WTC11 (cell line): Measurements from ENCODE around the gene FMNL2. TPM values are rescaled to one million over a fixed set of nuclear protein-coding genes. Genes with fewer than 3 reads are reported as not detected.

Experiments
- ATAC-seq: fragments of 200-7000 bp; cut with Tn5 transposase; 2 replicates; pipeline ENCODE4 v1.10.0; 2021; ENCODE audit warnings: mild to moderate bottlenecking, moderate library complexity
- CTCF ChIA-PET: fragments of 300-600 bp; sonication (Branson Sonifier 250); formaldehyde crosslinking; loops from one replicate; lab custom pipeline; 2021; ENCODE audit warnings: antibody characterized with exemption; lab: Charles Lee
- POLR2A ChIA-PET: fragments of 350-600 bp; sonication (Branson Sonifier 250); formaldehyde crosslinking; loops from one replicate; lab custom pipeline; 2021; ENCODE audit warnings: antibody characterized with exemption; lab: Charles Lee
- DNase-seq: peaks from one replicate; pipeline ENCODE4 v3.0.0; 2021; ENCODE audit warnings: low spot score
- H3K27ac Mint-ChIP-seq: 2 replicates; pipeline ENCODE4 v1.8.0; 2021; ENCODE audit warnings: mixed read lengths
- H3K27me3 Mint-ChIP-seq: 2 replicates; pipeline ENCODE4 v1.8.0; 2021; ENCODE audit warnings: low read depth, mild to moderate bottlenecking, moderate library complexity, mixed read lengths
- H3K36me3 Mint-ChIP-seq: 2 replicates; pipeline ENCODE4 v1.8.0; 2021; ENCODE audit warnings: mixed read lengths
- H3K4me1 Mint-ChIP-seq: 2 replicates; pipeline ENCODE4 v1.8.0; 2022; ENCODE audit warnings: mixed read lengths
- H3K4me3 Mint-ChIP-seq: 2 replicates; pipeline ENCODE4 v1.8.0; 2021; ENCODE audit warnings: mild to moderate bottlenecking, moderate library complexity, mixed read lengths
- H3K9me3 Mint-ChIP-seq: 2 replicates; pipeline ENCODE4 v1.8.0; 2021; ENCODE audit warnings: mixed read lengths
- GABPB1 ChIP-seq: sonication (generic); formaldehyde crosslinking; IDR thresholded peaks from 2 replicates; pipeline ENCODE4 v1.8.1; 2023; ENCODE audit warnings: mild to moderate bottlenecking, missing genetic modification reagents
- MXD4 ChIP-seq: fragments of 250-450 bp; sonication (Bioruptor Pico); IDR thresholded peaks from 2 replicates; pipeline ENCODE4 v1.8.0; 2021; ENCODE audit warnings: mild to moderate bottlenecking, moderate library complexity, borderline replicate concordance
- NFATC4 ChIP-seq: fragments of 250-450 bp; sonication (Bioruptor Pico); IDR thresholded peaks from 2 replicates; pipeline ENCODE4 v1.9.0; 2021; ENCODE audit warnings: mild to moderate bottlenecking
- SMAD3 ChIP-seq: sonication (generic); formaldehyde crosslinking; IDR thresholded peaks from 2 replicates; pipeline ENCODE4 v1.8.0; 2022; ENCODE audit warnings: missing genetic modification reagents, mild to moderate bottlenecking, borderline replicate concordance
- ZNF138 ChIP-seq: sonication (generic); formaldehyde crosslinking; conservative IDR thresholded peaks from 2 replicates; pipeline ENCODE4 v1.8.1; 2022; ENCODE audit warnings: mild to moderate bottlenecking, moderate library complexity, missing genetic modification reagents
- total RNA-seq: library from RNA; stranded (reverse); gene quantifications from 3 replicates; pipeline ENCODE4 v1.2.3, GENCODE V29; 2021
- TF ChIP-seq, protein P1 (sequence below): sonication (generic); formaldehyde crosslinking; IDR thresholded peaks from 2 replicates; pipeline ENCODE4 v1.8.1; 2023; ENCODE audit warnings: mild to moderate bottlenecking, missing genetic modification reagents
- TF ChIP-seq, protein P2 (sequence below): fragments of 250-450 bp; sonication (Bioruptor Pico); IDR thresholded peaks from 2 replicates; pipeline ENCODE4 v1.8.0; 2021; ENCODE audit warnings: mild to moderate bottlenecking
- TF ChIP-seq, protein P3 (sequence below): sonication (generic); formaldehyde crosslinking; IDR thresholded peaks from 2 replicates; pipeline ENCODE4 v1.8.1; 2023; ENCODE audit warnings: mild to moderate bottlenecking, missing genetic modification reagents, moderate library complexity
- TF ChIP-seq, protein P4 (sequence below): sonication (generic); formaldehyde crosslinking; IDR thresholded peaks from 2 replicates; pipeline ENCODE4 v1.8.1; 2022; ENCODE audit warnings: mild to moderate bottlenecking, missing genetic modification reagents, moderate library complexity, borderline replicate concordance
- TF ChIP-seq, protein P5 (sequence below): sonication (generic); formaldehyde crosslinking; IDR thresholded peaks from 2 replicates; pipeline ENCODE4 v1.8.0; 2022; ENCODE audit warnings: mild to moderate bottlenecking, missing genetic modification reagents
- TF ChIP-seq, protein P6 (sequence below): sonication (generic); formaldehyde crosslinking; IDR thresholded peaks from 2 replicates; pipeline ENCODE4 v1.8.0; 2022; ENCODE audit warnings: mild to moderate bottlenecking, missing genetic modification reagents

Gene FMNL2
- total RNA-seq, 1 experiment from 2014 or later: 43.0 TPM

DNA sequence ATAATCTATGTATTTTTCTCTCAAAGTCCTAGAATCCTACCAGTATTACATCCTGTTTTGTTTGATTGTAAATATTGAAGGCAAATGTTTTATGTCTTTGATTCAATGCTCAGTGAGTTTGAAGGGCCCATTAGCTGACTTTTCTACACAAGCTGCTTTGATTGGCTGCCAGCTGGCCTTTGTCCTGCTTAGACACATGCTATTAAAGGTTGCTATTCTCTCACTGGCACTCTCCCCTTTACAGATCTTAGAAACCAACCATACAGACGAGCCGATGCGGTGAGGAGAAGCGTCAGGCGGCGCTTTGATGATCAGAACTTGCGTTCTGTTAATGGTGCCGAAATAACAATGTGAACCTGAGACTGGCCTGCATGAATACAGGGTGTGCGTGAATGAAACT is 312.6 kb downstream of the FMNL2 start:
- ATAC-seq (peak; percentile 15; the same call in 1 of the 2 replicates), DNase-seq (no peak)
- POLR2A ChIA-PET: no interaction called here
- TF ChIP-seq, protein P1, sequence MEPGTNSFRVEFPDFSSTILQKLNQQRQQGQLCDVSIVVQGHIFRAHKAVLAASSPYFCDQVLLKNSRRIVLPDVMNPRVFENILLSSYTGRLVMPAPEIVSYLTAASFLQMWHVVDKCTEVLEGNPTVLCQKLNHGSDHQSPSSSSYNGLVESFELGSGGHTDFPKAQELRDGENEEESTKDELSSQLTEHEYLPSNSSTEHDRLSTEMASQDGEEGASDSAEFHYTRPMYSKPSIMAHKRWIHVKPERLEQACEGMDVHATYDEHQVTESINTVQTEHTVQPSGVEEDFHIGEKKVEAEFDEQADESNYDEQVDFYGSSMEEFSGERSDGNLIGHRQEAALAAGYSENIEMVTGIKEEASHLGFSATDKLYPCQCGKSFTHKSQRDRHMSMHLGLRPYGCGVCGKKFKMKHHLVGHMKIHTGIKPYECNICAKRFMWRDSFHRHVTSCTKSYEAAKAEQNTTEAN (CRISPR knock-in tag): no peak
- TF ChIP-seq NFATC4 (CRISPR knock-in tag): 0 out of 2 replicates have a peak, but pooled peaks have one; percentile 11
- TF ChIP-seq MXD4 (CRISPR knock-in tag): no peak
- H3K27ac Mint-ChIP-seq: 0 out of 2 replicates have a peak overlapping the region, but pooled peaks have one; percentile 53
- no peaks in the 10 kb centered on the region for H3K27me3 Mint-ChIP-seq
- H3K9me3 Mint-ChIP-seq: no peaks in the 10 kb centered on the region
- peaks cover 10% of the 10 kb centered on the region for H3K36me3 Mint-ChIP-seq
- no peak overlapping the region for H3K4me3 Mint-ChIP-seq
- H3K4me1 Mint-ChIP-seq: peaks cover 23% of the 10 kb centered on the region
- CTCF ChIA-PET: interaction anchor here (1.3 to 3.7 kb wide), 4 partner anchors 12 to 622 kb away, joined by 4 to 37 read pairs (median 8); partner anchors contain the start of gene STAM2

DNA sequence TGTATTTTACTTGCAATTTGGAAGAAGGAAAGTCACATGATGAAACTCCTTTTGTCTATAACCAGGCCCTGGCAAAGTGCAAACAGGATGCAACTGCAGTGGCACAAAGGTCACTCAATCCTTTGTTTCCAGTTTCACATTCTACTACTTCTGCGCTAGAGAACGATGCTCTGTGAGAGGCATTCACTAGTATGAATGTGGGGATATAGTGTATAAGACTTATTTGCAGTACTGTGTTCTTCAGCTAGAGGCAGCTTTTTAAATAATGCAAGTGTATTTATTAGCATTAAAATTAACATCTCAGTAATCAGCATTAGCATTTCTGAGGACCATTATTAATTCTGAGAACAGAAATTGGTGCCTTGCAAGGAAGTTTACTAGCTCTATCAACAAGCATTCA is 313.4 kb downstream of the FMNL2 start:
- Mint-ChIP-seq H3K36me3 (peaks cover 8% of the 10 kb centered on the region), H3K9me3 (no peaks in the 10 kb centered on the region), H3K4me3 (no peak overlapping the region), H3K4me1 (peaks cover 23% of the 10 kb centered on the region), H3K27ac (peak overlapping the region; percentile 55; the same call in 1 of the 2 replicates), H3K27me3 (no peaks in the 10 kb centered on the region)
- no peak for DNase-seq
- TF ChIP-seq, protein P2, sequence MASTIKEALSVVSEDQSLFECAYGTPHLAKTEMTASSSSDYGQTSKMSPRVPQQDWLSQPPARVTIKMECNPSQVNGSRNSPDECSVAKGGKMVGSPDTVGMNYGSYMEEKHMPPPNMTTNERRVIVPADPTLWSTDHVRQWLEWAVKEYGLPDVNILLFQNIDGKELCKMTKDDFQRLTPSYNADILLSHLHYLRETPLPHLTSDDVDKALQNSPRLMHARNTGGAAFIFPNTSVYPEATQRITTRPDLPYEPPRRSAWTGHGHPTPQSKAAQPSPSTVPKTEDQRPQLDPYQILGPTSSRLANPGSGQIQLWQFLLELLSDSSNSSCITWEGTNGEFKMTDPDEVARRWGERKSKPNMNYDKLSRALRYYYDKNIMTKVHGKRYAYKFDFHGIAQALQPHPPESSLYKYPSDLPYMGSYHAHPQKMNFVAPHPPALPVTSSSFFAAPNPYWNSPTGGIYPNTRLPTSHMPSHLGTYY: no peak
- TF ChIP-seq, protein P3, sequence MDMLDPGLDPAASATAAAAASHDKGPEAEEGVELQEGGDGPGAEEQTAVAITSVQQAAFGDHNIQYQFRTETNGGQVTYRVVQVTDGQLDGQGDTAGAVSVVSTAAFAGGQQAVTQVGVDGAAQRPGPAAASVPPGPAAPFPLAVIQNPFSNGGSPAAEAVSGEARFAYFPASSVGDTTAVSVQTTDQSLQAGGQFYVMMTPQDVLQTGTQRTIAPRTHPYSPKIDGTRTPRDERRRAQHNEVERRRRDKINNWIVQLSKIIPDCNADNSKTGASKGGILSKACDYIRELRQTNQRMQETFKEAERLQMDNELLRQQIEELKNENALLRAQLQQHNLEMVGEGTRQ (CRISPR knock-in tag): no peak
- TF ChIP-seq, protein P4, sequence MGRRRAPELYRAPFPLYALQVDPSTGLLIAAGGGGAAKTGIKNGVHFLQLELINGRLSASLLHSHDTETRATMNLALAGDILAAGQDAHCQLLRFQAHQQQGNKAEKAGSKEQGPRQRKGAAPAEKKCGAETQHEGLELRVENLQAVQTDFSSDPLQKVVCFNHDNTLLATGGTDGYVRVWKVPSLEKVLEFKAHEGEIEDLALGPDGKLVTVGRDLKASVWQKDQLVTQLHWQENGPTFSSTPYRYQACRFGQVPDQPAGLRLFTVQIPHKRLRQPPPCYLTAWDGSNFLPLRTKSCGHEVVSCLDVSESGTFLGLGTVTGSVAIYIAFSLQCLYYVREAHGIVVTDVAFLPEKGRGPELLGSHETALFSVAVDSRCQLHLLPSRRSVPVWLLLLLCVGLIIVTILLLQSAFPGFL (CRISPR knock-in tag): no peak
- ChIA-PET POLR2A (no interaction called here), CTCF (interaction anchor here (1.3 to 3.7 kb wide), 5 partner anchors 13 to 623 kb away, joined by 4 to 37 read pairs (median 7); partner anchors contain the start of gene STAM2)
- peak; percentile 38 for ATAC-seq

DNA sequence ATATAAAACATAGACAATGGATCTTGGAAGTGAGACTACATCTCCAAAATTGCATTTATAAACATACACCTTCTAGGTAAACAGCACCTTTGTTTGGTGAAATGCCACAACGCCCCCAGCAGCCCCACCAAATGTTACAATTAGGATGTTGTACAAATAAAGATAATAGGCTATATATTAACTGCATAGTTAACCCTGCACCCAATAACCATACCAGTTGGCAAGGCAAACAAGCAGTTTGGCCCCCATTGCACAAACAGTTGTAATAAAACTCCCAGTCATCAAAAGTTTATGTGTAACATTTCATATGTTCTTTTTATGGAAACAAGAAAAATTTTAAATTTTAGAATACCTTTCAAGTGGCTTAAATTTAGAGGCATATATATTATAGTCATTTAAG is 315.0 kb downstream of the FMNL2 start:
- H3K4me3 Mint-ChIP-seq: no peak overlapping the region
- TF ChIP-seq GABPB1 (CRISPR knock-in tag) (no peak), SMAD3 (no peak), ZNF138 (CRISPR knock-in tag) (no peak)
- TF ChIP-seq, protein P2: no peak
- TF ChIP-seq, protein P5, sequence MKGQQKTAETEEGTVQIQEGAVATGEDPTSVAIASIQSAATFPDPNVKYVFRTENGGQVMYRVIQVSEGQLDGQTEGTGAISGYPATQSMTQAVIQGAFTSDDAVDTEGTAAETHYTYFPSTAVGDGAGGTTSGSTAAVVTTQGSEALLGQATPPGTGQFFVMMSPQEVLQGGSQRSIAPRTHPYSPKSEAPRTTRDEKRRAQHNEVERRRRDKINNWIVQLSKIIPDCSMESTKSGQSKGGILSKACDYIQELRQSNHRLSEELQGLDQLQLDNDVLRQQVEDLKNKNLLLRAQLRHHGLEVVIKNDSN (CRISPR knock-in tag): no peak
- TF ChIP-seq, protein P6, sequence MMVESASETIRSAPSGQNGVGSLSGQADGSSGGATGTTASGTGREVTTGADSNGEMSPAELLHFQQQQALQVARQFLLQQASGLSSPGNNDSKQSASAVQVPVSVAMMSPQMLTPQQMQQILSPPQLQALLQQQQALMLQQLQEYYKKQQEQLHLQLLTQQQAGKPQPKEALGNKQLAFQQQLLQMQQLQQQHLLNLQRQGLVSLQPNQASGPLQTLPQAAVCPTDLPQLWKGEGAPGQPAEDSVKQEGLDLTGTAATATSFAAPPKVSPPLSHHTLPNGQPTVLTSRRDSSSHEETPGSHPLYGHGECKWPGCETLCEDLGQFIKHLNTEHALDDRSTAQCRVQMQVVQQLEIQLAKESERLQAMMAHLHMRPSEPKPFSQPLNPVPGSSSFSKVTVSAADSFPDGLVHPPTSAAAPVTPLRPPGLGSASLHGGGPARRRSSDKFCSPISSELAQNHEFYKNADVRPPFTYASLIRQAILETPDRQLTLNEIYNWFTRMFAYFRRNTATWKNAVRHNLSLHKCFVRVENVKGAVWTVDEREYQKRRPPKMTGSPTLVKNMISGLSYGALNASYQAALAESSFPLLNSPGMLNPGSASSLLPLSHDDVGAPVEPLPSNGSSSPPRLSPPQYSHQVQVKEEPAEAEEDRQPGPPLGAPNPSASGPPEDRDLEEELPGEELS (CRISPR knock-in tag): no peak
- H3K36me3 Mint-ChIP-seq: peaks cover 13% of the 10 kb centered on the region
- H3K9me3 Mint-ChIP-seq: no peaks in the 10 kb centered on the region
- no peak overlapping the region for H3K27ac Mint-ChIP-seq
- H3K27me3 Mint-ChIP-seq: no peaks in the 10 kb centered on the region
- no peak for ATAC-seq
- CTCF ChIA-PET: no interaction called here
- POLR2A ChIA-PET: no interaction called here
- H3K4me1 Mint-ChIP-seq: peaks cover 23% of the 10 kb centered on the region
- DNase-seq: no peak
